ENCODE data around the gene POU6F1. TPM values are rescaled to one million over a fixed set of nuclear protein-coding genes. Genes with fewer than 3 reads are reported as not detected.

POU6F1 gene
- total RNA-seq, 2 experiments from 2014 or later: 2.6 to 5.5 TPM

- ChIA-PET POLR2A (no interaction called here), CTCF (ENCODE audit: unreplicated experiment) (interaction anchor here (0.5 kb wide), 1 partner anchor 56 kb away, joined by 3 read pairs; no protein-coding TSS in a partner anchor)
- no peak for DNase-seq (ENCODE audit: low spot score)
- no peaks in the 10 kb centered on the region for H4K20me1 ChIP-seq (ENCODE audit: insufficient read depth, low read length)
- H3K9me2 ChIP-seq (ENCODE audit: insufficient read depth, low read length): no peaks in the 10 kb centered on the region
- no TSS peak for BruUV-seq (replicated peaks)
- peaks cover 30% of the 10 kb centered on the region for H3K4me1 ChIP-seq (ENCODE audit: insufficient read depth, low read length, poor library complexity, severe bottlenecking)
- no peaks in the 10 kb centered on the region for H3K79me2 ChIP-seq (ENCODE audit: insufficient read depth, low read depth, low read length)
- H3K9me3 ChIP-seq (ENCODE audit: low read length): no peaks in the 10 kb centered on the region
- H3K27ac ChIP-seq (ENCODE audit: low read depth, low read length, poor library complexity, severe bottlenecking): no peak overlapping the region
- no peak overlapping the region for H3K4me2 ChIP-seq (ENCODE audit: low read length)
- no peak overlapping the region for H2AFZ ChIP-seq (ENCODE audit: low read length)
- intact Hi-C loops (cut with micrococcal nuclease; ENCODE audit: unreplicated experiment): no loop called here
- TF ChIP-seq CTCF (conservative IDR thresholded peaks at IDR 0.05; ENCODE audit: low read length): no peak
- TF ChIP-seq EZH2phosphoT487 (IDR thresholded peaks at IDR 0.05; ENCODE audit: borderline replicate concordance, low read depth, low read length): no peak
- H3K4me3 ChIP-seq (ENCODE audit: low read depth, low read length, poor library complexity, severe bottlenecking): no peak overlapping the region
- no peaks in the 10 kb centered on the region for H3K36me3 ChIP-seq (ENCODE audit: insufficient read depth, low read length)
Measured at GRCh38 chr12:51192284-51192671, 25.6 kb downstream of the POU6F1 start.

GRCh38 chr12:51191516-51192283, 26.2 kb downstream of the POU6F1 start:
- Histone ChIP-seq H3K9me2 (ENCODE audit: insufficient read depth, low read length) (no peaks in the 10 kb centered on the region), H4K20me1 (ENCODE audit: insufficient read depth, low read length) (no peaks in the 10 kb centered on the region), H2AFZ (ENCODE audit: low read length) (no peak overlapping the region), H3K4me1 (ENCODE audit: insufficient read depth, low read length, poor library complexity, severe bottlenecking) (peaks cover 35% of the 10 kb centered on the region), H3K9me3 (ENCODE audit: low read length) (no peaks in the 10 kb centered on the region), H3K4me2 (ENCODE audit: low read length) (no peak overlapping the region), H3K79me2 (ENCODE audit: insufficient read depth, low read depth, low read length) (no peaks in the 10 kb centered on the region), H3K27ac (ENCODE audit: low read depth, low read length, poor library complexity, severe bottlenecking) (no peak overlapping the region), H3K36me3 (ENCODE audit: insufficient read depth, low read length) (no peaks in the 10 kb centered on the region), H3K4me3 (ENCODE audit: low read depth, low read length, poor library complexity, severe bottlenecking) (no peak overlapping the region)
- ChIA-PET CTCF (ENCODE audit: unreplicated experiment) (interaction anchor here (0.5 kb wide), 1 partner anchor 56 kb away, joined by 3 read pairs; no protein-coding TSS in a partner anchor), POLR2A (no interaction called here)
- BruUV-seq (replicated peaks): no TSS peak
- TF ChIP-seq EZH2phosphoT487 (IDR thresholded peaks at IDR 0.05; ENCODE audit: borderline replicate concordance, low read depth, low read length) (no peak), CTCF (conservative IDR thresholded peaks at IDR 0.05; ENCODE audit: low read length) (no peak)
- intact Hi-C loops (cut with micrococcal nuclease; ENCODE audit: unreplicated experiment): no loop called here
- DNase-seq (ENCODE audit: low spot score): no peak

- CTCF ChIA-PET (ENCODE audit: unreplicated experiment): interaction anchor here (1.0 kb wide), 1 partner anchor 14 kb away, joined by 3 read pairs; no protein-coding TSS in a partner anchor
Measured at GRCh38 chr12:51190820-51191219, 27.0 kb downstream of the POU6F1 start.

More at GRCh38 chr12:51190820-51191219, 27.0 kb downstream of the POU6F1 start:
- Histone ChIP-seq H4K20me1 (ENCODE audit: insufficient read depth, low read length) (no peaks in the 10 kb centered on the region), H3K9me3 (ENCODE audit: low read length) (no peaks in the 10 kb centered on the region), H3K4me1 (ENCODE audit: insufficient read depth, low read length, poor library complexity, severe bottlenecking) (peaks cover 44% of the 10 kb centered on the region), H3K4me2 (ENCODE audit: low read length) (no peak overlapping the region), H3K4me3 (ENCODE audit: low read depth, low read length, poor library complexity, severe bottlenecking) (no peak overlapping the region), H3K27ac (ENCODE audit: low read depth, low read length, poor library complexity, severe bottlenecking) (no peak overlapping the region), H3K36me3 (ENCODE audit: insufficient read depth, low read length) (no peaks in the 10 kb centered on the region), H3K79me2 (ENCODE audit: insufficient read depth, low read depth, low read length) (no peaks in the 10 kb centered on the region), H3K9me2 (ENCODE audit: insufficient read depth, low read length) (no peaks in the 10 kb centered on the region), H2AFZ (ENCODE audit: low read length) (no peak overlapping the region)
- intact Hi-C loops (cut with micrococcal nuclease; ENCODE audit: unreplicated experiment): no loop called here
- POLR2A ChIA-PET: interaction anchor here (0.9 to 1.2 kb wide), 2 partner anchors 11 to 107 kb away, joined by 3 to 5 read pairs; partner anchors contain the start of gene CSRNP2
- no peak for TF ChIP-seq EZH2phosphoT487 (IDR thresholded peaks at IDR 0.05; ENCODE audit: borderline replicate concordance, low read depth, low read length)
- TF ChIP-seq CTCF (conservative IDR thresholded peaks at IDR 0.05; ENCODE audit: low read length): no peak
- BruUV-seq (replicated peaks): no TSS peak
- no peak for DNase-seq (ENCODE audit: low spot score)
